DMS79 (cell line): ENCODE results near the gene SLC25A26.

Experiments
- DNase-seq: peaks from one replicate; lab custom pipeline; 2025; lab: John Stamatoyannopoulos, UW

The SLC25A26 gene

GRCh38 chr3:66376568-66376967 is 155.8 kb downstream of the SLC25A26 start:
- no peak for DNase-seq

GRCh38 chr3:66377800-66378199 is 157.0 kb downstream of the SLC25A26 start:
- DNase-seq = no peak

- DNase-seq = no peak
Measured at GRCh38 chr3:66378256-66378655, 157.5 kb downstream of the SLC25A26 start.

- no peak for DNase-seq
Measured at GRCh38 chr3:66379565-66379964, 158.8 kb downstream of the SLC25A26 start.

GRCh38 chr3:66380200-66380932 is 159.6 kb downstream of the SLC25A26 start:
- no peak for DNase-seq

GRCh38 chr3:66381626-66382025 is 160.8 kb downstream of the SLC25A26 start:
- no peak for DNase-seq

- DNase-seq = no peak
Measured at GRCh38 chr3:66382142-66382541, 161.3 kb downstream of the SLC25A26 start.

- DNase-seq = no peak
Measured at GRCh38 chr3:66383023-66383422, 162.2 kb downstream of the SLC25A26 start.

- DNase-seq = no peak
Measured at GRCh38 chr3:66383998-66384745, 163.4 kb downstream of the SLC25A26 start.

- no peak for DNase-seq
Measured at GRCh38 chr3:66385066-66385465, 164.3 kb downstream of the SLC25A26 start.

- DNase-seq = no peak
Measured at GRCh38 chr3:66386011-66386924, 165.5 kb downstream of the SLC25A26 start.

- no peak for DNase-seq
Measured at GRCh38 chr3:66386925-66387650, 166.3 kb downstream of the SLC25A26 start.

- no peak for DNase-seq
Measured at GRCh38 chr3:66390013-66390412, 169.2 kb downstream of the SLC25A26 start.

- DNase-seq = no peak
Measured at GRCh38 chr3:66392512-66392911, 171.7 kb downstream of the SLC25A26 start.

GRCh38 chr3:66392966-66393332 is 172.1 kb downstream of the SLC25A26 start:
- DNase-seq = no peak

GRCh38 chr3:66393333-66394005 is 172.7 kb downstream of the SLC25A26 start:
- no peak for DNase-seq

- no peak for DNase-seq
Measured at GRCh38 chr3:66394019-66394752, 173.4 kb downstream of the SLC25A26 start.

GRCh38 chr3:66394753-66395249 is 174.0 kb downstream of the SLC25A26 start:
- no peak for DNase-seq

GRCh38 chr3:66395635-66396034 is 174.8 kb downstream of the SLC25A26 start:
- DNase-seq = no peak

GRCh38 chr3:66396161-66396760 is 175.5 kb downstream of the SLC25A26 start:
- DNase-seq = no peak
